ENCODE measurements around the gene PITRM1. TPM values are rescaled to one million over a fixed set of nuclear protein-coding genes. Genes with fewer than 3 reads are reported as not detected.

The PITRM1 gene, protein sequence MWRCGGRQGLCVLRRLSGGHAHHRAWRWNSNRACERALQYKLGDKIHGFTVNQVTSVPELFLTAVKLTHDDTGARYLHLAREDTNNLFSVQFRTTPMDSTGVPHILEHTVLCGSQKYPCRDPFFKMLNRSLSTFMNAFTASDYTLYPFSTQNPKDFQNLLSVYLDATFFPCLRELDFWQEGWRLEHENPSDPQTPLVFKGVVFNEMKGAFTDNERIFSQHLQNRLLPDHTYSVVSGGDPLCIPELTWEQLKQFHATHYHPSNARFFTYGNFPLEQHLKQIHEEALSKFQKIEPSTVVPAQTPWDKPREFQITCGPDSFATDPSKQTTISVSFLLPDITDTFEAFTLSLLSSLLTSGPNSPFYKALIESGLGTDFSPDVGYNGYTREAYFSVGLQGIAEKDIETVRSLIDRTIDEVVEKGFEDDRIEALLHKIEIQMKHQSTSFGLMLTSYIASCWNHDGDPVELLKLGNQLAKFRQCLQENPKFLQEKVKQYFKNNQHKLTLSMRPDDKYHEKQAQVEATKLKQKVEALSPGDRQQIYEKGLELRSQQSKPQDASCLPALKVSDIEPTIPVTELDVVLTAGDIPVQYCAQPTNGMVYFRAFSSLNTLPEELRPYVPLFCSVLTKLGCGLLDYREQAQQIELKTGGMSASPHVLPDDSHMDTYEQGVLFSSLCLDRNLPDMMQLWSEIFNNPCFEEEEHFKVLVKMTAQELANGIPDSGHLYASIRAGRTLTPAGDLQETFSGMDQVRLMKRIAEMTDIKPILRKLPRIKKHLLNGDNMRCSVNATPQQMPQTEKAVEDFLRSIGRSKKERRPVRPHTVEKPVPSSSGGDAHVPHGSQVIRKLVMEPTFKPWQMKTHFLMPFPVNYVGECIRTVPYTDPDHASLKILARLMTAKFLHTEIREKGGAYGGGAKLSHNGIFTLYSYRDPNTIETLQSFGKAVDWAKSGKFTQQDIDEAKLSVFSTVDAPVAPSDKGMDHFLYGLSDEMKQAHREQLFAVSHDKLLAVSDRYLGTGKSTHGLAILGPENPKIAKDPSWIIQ
- 101 and 117 TPM in 2 replicates for total RNA-seq

DNA sequence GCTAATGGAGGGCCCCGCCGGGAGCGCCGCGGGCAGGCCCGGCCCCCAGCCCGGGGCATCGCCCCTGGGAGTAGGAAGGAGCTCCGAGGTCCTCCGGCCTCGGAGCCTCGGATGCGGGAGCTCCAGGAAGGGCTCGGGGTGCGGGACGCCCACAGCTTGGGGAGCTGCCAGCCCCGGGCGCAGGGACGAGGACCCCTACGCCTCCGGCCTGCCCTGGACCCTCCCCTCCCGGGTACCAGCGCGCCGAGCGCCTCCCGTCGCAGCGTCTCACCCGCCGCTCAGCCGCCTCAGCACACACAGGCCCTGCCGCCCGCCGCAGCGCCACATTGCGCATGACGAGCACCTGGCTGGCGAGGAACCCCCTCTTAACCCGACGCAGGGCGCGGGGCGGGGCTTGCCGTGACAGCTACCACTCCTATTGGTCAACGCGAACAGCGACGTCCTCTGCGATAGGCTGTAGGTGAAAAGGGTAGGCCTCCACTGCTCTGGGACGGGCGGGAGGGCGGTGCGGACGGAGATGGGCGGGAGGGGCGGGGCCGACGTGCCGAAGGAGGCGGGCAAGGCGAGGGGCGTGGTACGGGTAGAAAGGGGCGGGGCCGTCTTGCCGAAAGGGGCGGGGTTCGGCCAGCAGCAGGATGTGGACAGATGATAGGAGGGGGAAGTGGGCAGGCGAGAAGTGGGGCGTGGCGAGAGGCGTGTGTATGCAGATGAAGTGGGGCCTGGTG, at the start of gene PITRM1:
Gene PITRM1, minus strand, starts transcription at position 337 of the 725 bp plus-strand sequence. Its CDS starts 10 bp downstream, at position 327.

Other genes with a start within 250 kb of the PITRM1 start
- 311 and 346 TPM in 2 replicates for gene PFKP, start 105.2 kb downstream of the PITRM1 start, total RNA-seq

Data from vein endothelial cell (primary cell).